Measurements from ENCODE around the gene KLF15.

KLF15 gene

DNA sequence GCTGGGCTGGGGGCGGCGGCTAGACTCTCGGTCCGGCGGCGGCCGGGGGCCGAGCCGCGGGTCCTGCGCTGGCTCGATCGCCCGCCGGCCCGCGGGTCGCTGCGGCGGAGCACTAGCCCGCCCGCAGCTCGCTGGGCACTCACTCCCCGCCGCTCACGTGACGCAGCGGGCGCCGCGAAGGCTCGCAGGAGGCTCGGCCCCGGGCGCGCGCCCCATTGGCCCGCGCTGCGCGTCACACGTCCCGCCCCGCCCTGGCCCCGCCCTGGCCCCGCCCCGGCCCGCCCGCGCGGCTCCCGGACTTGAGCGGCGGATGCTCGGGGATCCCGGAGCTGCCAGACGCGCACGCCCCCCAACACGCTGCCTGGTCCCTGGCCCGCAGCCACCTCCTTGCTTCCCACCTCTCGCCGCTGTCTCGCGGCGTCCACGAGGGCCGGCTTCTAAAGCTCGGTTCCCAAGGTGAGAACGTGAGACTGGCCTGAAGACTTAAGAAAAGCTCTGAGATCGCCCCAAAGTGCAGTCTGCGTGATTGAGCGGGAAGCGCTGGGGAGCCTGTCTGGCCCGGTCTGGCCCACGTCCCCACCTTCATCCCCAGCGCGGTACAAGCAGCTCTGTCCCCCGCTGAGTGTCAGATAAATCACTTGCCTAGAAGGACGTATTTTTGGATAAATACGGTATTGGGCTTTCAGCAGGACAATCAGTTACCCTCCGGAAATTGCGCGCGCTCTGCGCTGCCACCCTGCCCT is at the start of gene KLF15:
KLF15 (minus strand) TSS at position 114 of the 743 bp plus-strand sequence. CDS start 4,486 bp downstream, outside the sequence.
- H3K4me3 ChIP-seq (ENCODE audit: low read depth, low read length): peak within 1 kb of the TSS; percentile 56

DNA sequence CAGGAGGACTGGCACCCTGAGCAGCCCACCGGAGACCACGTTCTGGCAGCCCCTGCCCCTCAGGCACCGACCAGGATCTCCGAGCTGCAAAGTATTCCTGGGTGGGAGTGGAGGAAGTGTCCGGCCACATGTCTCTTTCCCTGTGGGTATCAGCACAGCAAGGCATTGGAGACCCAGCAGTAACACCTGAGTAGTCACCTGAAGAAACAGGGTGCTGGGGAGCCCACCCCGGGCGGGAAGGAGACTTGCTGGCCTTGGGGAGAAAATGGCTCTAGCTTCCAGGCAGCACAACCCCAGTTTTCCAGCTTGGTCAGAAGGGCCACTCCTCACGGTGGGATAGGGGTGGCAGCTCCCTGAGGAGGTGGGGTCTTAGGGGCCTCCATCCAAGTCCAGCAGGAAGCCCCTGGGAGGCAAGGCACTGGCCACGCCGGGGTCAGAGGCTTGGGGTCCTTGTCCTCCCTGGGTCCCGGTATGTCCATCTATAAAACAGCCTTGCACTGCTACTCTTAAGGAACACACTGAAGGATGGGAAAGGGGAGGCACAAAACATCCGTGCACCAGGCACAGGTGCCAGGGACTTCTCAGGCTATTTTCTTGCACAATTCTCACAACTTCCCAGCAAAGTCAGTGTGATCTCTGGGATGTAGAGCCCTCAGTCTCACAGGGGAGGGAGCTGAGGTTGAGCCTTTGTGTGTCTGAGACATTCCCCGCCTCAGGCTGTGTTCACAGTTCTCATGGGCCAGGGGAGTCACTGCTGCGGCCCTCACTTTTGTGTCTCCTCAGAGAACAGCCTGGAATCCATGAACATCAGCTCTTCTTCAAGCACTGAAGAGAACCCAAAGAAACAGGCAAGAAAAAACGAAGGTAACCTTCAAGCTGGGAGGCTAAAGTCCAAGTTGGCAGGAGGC is 49.4 kb upstream of the KLF15 start:
- no peak overlapping the region for H3K4me3 ChIP-seq (ENCODE audit: low read depth, low read length)

DNA sequence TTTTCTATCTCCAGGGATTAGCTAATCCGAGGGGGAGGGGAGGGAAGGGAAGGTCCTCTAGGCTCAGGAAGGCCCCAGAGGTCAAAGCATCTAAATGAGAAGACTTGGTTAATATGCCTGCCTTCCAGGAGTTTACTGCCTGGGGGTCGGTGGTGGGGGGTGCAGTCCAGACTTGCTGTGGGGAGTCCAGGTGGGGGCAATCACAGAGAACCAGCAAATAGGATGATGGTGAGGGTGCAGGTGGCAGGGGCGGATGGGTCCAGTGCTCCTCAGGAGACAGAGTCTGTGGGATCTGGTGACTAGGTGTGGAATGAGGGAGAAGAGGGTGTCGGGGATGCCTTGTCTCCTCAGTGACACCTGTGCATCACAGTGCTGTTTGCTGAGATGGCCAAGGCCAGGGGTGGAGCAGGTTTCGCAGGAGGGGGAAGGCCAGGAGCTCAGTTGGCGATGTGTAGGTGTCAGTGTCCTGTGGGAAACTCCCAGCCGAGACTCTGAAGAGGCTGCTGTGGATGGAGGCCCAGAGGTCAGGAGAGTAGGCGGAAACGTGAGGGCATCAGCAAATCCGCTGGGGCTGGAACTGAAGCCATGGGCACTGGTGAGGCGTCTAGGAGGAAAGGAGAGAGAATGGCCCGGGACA is 45.6 kb upstream of the KLF15 start:
- H3K4me3 ChIP-seq (ENCODE audit: low read depth, low read length): no peak overlapping the region

DNA sequence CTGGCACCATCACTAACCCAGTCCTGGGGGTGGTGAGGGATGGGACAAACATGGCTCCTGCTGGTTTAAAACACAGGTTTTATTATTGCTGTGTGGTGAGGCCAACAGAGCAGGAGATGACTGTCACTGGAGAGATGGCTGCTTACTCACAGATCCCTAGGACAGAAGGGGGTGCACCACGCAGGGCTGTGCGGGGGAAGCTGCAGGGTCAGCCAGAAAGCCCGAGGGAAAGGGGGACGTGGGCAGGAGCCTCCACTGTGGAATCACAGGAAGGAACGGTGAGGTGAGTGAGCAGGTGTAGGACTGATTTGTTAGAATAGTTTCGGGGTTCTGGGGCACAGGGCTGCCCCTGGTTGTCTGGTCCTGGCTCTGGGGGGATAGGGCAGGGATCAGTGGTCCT is 45.0 kb upstream of the KLF15 start:
- H3K4me3 ChIP-seq (ENCODE audit: low read depth, low read length): no peak overlapping the region

DNA sequence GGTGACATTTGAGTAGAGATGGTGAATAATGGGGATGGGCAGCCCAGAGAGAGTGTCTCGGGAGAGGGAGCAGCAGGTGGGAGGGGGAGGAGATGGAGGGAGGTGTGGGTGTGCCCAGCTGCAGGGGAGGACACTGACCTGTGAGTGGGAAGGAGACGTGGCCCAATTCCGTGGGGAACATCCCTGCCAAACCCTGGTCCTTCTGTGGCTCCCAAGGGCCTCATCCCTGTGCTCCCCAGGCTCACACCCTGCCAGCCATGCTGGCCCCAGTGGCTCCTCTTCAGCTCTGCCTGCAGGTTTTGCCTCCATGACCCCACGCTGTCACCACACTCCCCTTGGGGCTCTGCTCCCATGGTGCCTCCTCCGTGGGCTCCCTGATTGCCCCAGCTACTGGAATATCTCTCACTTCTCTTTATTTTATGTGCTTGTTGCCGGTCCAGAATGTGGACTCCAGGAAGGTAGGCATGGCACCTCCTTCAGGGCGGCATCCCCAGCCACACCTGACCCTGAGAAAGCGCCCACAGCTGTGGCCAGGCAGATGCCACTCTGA is 44.5 kb upstream of the KLF15 start:
- H3K4me3 ChIP-seq (ENCODE audit: low read depth, low read length): no peak overlapping the region

DNA sequence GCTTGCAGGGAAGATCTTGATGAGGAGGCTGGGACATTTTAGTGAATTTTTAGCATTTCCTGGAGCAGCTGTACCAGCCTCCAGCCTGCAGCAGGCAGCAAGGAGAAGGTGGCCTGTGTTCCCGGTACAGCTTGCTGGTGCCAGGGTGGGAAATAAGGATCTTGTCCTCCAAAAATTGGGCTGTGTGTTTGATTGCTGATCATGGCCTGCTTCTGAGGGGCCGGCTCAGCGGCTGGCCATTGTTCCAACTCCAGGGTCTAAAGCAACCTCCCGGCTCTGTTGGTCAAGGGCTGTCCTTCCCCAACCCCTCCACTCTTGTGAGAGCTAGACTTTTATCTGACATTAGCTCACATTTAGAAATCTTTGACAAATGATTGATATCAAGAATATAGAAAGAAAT is 42.5 kb upstream of the KLF15 start:
- no peak overlapping the region for H3K4me3 ChIP-seq (ENCODE audit: low read depth, low read length)

DNA sequence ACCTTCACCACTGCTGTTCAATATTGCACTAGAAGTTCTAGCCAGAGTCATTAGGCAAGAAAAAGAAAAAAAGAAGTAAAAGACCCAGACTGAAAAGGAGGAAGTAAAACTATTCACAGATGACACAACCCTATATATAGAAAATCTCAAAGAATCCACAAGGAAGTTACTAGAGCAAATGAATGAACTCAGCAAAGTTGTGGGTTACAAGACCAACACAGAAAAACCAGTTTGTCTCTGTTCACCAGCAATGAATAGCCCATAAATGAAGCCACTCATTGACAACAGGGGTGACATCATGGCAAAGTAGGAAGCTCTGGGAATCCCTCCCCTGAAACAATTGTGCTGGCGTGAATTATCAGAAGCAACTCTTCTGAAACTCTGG is 42.1 kb upstream of the KLF15 start:
- no peak overlapping the region for H3K4me3 ChIP-seq (ENCODE audit: low read depth, low read length)

DNA sequence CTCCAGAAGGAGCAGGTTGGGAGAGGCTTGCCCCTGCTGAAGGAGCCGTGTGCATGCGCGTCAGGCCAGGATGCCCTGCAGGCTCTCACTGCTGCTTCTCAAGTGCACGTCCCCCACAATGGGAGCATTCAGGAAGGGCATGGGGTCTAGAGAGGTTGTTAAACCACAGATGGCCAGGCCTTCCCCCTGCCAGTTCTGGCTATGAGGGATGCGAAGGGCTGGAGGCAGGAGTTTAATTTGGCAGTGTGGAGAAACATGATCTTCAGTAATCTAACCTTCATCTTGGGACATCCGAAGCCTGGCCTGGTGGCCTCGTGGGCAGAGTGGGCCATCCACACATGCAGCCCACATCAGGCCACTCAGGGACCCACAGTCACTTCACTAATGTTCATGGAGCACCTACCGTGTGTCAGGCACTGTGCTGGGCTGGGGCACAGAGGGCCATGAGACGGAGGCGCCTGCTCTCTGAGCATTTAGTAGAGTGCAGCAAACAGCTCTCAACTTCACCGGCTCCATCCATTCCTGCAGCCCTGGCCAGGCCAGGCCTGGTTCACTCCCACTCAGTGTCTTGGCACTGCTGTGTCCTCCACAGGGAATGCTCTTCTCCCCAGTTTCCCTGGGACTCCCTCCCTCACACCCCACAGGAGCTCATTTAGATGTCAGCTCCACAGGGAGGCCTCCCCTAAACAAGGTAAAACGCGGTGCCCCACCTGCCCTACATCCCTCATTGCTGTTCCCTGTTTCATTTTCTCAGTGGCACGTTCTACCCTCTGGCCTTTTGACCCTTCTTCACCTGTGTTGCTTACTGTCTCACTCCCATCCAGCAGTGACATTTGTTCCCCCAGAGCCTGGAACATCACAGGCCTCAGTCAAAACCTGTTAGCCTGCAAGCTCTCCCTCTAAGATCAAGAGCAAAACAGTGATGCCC is 41.5 kb upstream of the KLF15 start:
- H3K4me3 ChIP-seq (ENCODE audit: low read depth, low read length): no peak overlapping the region

DNA sequence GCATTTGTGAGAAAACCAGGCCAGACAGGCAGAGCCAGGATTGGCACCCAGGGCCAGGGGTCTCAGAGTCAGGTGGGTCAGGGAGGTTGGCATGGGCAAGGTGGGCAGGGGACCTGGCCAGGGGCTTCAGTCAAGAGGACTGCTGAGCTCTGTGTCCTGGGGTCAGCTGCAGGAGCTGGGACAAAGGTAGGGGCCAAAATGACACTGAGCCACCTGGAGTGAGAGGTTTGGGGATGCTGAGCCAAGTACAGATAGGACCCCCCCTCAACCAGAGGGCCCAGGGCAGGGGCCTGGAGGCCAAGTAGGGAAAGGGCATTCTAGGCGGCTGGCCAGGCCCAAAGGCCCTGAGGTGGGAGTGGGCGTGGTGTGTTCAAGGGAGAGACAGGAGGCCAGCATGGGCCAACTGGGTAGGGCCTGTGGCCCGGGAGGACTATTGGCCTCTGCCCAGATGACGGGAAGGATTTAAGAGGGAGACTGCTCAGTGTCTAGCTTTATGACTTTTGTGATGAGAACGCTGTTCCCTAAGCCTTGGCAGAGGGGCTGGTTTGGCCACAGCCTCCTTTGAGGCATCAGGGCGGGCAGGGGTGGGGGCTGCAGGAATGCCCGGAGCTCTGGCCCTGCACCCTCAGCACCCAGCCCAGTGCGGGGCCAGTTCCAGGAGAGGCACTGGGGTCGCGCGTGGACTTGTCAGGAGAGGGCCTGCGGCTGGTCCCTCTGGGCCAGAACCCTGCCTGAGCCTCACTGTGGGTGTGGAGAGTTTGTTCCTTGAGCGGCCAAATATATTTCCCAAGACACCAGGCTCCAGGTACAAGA is 40.6 kb upstream of the KLF15 start:
- H3K4me3 ChIP-seq (ENCODE audit: low read depth, low read length): no peak overlapping the region

DNA sequence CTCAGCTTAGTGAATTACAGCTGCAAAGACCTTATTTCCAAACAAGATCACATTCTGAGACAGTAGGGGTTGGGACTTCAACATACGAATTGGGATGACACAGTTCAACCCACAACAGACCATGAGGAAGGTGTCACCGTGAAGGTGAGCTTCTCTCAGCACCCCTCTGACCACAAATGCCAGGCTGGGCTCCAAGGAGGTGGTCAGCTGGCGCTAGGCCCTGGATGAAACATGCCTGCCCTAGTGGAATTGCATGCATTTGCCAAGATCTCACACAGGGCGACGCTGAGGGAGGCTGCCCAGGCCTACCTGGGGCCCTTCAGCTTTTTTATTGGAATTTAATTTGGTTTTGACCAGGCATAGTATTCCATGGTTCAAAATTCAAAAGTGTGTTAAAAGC is 39.3 kb upstream of the KLF15 start:
- no peak overlapping the region for H3K4me3 ChIP-seq (ENCODE audit: low read depth, low read length)

DNA sequence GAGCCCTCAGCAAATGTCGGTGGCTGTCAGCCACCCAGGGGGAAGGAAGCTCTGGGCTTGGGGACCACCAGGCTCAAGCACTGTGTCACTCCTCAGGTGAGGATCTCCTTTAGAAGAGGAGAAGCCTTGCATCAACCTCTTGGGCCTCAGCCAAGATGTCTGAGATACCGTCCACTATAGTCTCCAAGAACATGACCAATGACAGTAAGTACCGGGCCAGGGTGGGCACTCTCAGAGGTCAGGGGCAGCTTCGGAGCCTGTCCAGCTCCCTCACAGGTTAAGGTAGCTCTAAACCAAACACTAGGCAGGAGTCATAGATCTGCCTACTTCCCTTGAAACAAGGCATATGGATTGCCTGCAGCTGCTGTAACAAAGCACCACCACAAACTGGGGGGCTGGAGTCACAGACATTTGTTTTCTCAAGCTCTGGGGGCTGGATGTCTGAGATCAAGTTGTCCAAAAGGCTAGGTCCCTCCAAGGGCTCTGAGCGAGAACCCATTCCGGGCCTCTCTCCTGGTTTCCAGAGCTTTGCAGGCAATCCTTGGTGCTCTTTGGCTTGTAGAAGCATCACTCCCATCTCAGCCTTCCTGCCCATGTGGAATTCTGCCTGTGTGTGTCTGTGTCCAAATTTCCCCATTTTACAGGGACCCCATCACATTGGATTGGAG is 38.8 kb upstream of the KLF15 start:
- no peak overlapping the region for H3K4me3 ChIP-seq (ENCODE audit: low read depth, low read length)

DNA sequence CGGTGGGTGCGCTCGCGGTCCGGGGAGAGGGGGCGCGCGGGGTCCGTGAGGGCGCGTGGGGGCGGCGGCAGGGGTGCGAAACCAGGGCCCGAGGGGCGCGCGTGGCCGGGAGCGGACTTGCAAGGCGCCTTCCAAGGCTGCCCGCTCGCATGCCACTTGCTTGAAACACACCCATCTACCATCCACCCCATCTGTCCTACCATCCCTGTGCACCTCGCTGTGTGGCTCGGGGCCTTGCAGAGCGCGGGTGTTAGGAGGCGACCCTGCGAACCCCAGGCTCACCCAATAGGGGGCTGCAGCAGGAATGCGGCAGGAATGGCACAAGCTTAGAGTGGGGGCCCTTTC is 37.7 kb upstream of the KLF15 start:
- no peak overlapping the region for H3K4me3 ChIP-seq (ENCODE audit: low read depth, low read length)

DNA sequence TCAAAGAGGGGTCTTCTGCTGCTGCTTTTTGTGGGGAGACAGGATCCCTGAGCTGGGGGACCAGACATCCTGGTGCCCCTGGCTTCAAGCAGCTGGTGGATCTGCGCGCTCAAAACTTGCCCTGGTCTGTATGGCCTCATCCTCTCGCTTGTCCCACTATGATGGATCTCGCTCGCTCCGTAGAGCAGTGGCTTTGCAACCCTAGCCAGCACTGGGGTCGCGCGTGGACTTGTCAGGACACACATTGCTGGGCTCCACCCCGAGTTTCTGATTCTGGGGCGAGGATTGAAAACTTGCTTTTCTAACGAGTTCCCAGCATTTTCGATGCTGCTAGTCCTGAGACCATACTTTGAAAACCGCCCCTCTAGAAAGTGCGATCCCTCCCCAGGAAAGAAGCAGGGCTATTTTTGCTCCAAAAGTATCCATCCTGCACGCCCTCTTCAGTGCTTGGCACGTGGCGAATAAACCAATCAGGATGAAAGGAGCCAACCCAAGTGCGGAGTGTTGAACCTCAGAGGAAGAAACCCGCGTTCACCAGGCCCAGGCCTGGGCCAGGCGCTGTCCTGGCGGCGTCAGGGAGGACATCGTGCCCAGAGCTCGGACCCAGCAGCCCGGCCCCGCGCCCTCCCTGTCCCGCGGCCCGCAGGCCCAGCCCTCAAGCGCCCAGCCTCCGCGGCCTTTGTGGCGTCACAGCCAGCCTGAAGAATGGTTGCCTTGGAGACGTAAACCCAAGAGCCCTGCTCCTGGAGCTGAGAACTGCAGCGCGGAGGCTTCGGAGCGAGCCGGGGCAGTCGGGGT is 37.2 kb upstream of the KLF15 start, which contains the start of gene CFAP100:
CFAP100 (plus strand) TSS at position 731 of the 798 bp plus-strand sequence. CDS start 1,092 bp downstream, outside the sequence.
- H3K4me3 ChIP-seq (ENCODE audit: low read depth, low read length): no peak within 1 kb of the TSS

DNA sequence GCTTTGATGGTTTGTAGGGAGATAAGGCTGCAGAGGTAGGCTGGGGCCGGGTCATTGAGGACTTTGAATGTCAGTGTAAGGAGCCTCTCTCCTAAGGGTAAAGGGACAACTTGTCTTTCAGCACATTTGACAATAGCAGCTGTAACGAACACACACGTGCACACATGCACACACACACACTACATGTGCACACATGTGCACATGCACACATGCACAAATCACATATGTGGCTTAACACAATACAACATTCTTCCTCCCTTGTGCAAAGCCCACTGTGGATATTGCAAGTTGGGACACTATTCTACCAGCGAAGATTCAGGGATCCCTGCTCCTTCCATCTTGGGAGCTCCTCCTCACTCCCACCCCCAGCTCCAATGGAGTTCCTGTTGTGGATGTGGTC is 36.4 kb upstream of the KLF15 start:
- H3K4me3 ChIP-seq (ENCODE audit: low read depth, low read length): no peak overlapping the region

DNA sequence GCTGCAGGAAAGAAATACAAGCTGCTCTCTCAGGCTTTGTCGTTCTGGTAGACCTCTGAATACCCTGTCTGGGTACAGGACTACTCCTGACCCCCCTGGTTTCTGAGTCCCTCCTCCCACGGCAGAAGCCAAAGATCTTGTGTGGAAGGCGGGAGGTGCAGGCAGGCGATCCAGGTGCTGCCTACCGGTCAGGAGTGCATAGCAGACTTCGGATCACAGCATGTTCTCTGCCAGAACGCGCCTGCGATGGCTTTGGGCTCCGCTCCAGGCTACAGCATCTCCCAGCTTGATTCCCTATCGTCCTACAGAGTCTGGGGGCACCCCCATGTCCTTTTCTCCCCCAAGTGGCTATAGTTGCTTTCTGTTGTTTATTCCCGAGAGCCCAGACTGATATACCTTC is 35.0 kb upstream of the KLF15 start:
- H3K4me3 ChIP-seq (ENCODE audit: low read depth, low read length): no peak overlapping the region

DNA sequence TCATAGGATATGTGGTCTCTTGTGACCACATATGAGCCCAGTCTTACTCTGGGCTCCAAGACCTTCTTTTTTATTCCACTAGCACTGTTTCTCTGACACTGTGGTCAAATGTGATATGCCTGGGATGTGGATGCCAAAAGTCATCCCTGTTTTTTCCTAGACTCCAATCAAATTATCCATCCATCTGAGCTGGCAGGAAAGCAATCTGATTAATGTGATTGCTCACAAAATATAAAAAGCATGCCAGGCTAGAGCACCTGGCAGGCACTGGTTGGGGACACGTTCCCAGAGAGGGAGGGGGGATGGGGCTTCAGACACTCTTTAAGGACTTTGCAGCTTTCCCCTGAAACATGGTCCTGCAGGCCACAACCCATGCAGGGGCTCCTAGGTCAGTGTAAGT is 34.4 kb upstream of the KLF15 start:
- no peak overlapping the region for H3K4me3 ChIP-seq (ENCODE audit: low read depth, low read length)

DNA sequence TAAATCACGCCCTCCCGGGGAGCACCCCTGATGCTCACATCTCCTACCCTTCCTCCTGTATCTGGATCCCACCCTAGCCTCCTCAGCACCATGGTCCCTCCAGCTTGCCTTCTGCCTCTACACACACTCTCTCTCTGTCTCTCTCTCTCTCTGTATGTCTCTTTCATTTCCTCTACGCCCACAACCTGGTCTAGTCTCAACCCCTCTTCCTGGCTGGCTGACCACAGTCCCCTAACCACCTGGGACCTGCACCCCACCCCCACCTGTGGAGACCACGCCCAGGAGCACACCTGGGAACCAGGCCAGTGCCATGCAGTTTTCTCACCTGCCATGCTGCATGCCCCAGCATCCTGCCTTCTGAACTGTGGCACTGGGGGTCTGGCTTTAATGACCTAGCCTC is 33.5 kb upstream of the KLF15 start:
- no peak overlapping the region for H3K4me3 ChIP-seq (ENCODE audit: low read depth, low read length)

DNA sequence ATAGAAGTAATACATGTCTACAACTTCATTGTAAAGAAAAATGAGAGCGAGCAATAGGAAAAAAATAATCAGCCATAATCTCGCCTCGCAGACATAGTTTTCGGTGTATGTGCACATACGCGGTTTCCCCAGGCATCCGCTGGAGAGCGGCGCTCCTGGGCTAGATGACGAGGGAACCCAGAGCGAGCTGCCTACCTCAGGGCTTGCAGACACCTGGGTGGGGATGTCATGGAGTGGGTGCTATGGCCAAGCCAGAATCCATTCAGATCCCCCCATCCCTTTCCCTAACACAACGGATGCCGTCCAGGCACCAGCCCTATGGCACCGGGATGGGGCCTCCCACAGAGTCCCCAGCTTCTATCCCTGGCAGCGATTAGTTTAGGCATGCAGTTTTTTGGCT is 33.0 kb upstream of the KLF15 start:
- no peak overlapping the region for H3K4me3 ChIP-seq (ENCODE audit: low read depth, low read length)
